Esophagus muscularis mucosa (tissue), 3 donors: ENCODE results near the gene ARFGAP1.

Source experiments
- POLR2A ChIP-seq: fragments of 450-650 bp; IDR thresholded peaks from one replicate; pipeline ENCODE4 v1.6.1; 2017; ENCODE audit warnings: antibody characterized with exemption, moderate library complexity, mild to moderate bottlenecking, low read depth
- POLR2AphosphoS5 ChIP-seq, 2 donors: sonication (generic); formaldehyde crosslinking; IDR thresholded peaks; one replicate each; pipeline ENCODE4 v1.6.1; 2017; ENCODE audit warnings: antibody characterized with exemption in 2 of 2
- TF ChIP-seq, protein P1 (sequence below), 3 experiments: fragments of 200-600 bp in 2 of 3; fragments of 450-650 bp in 1 of 3; sonication (generic) in 2 of 3; IDR thresholded peaks; one replicate each; pipeline ENCODE4 v1.5.1; 2017 to 2019; ENCODE audit warnings: antibody characterized with exemption in 3 of 3, mild to moderate bottlenecking in 2 of 3, moderate library complexity in 1 of 3

DNA sequence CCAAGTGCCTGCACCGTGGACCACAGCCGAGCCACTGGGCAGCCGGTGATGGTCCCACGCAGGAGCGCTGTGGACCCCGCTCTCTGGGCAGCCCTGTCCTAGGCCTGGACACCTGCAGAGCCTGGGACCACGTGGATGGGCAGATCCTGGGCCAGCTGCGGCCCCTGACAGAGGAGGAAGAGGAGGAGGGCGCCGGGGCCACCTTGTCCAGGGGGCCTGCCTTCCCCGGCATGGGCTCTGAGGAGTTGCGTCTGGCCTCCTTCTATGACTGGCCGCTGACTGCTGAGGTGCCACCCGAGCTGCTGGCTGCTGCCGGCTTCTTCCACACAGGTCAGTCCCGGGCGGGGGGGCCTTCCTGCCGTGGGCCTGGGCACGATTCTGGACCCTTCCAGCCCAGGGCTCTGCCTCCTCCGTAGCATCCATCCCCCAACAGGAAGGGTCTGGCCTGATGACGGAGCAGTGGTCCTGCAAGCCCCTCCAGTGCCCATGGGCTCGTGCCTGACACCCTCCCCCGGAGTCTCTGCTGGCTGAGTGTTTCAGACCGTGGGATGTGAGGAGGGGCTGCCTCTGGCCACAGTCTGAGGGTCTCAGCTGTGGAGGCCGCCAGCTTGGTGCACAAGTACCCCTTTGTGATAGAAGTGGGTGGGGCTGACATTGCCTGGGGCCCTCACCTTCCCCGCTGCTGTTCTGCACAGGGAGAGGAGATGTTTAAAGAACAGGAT, 36.3 kb upstream of the ARFGAP1 start:
- no peak for TF ChIP-seq POLR2AphosphoS5 (IDR thresholded peaks at IDR 0.05)
- TF ChIP-seq POLR2A: no peak
- TF ChIP-seq, protein P1, sequence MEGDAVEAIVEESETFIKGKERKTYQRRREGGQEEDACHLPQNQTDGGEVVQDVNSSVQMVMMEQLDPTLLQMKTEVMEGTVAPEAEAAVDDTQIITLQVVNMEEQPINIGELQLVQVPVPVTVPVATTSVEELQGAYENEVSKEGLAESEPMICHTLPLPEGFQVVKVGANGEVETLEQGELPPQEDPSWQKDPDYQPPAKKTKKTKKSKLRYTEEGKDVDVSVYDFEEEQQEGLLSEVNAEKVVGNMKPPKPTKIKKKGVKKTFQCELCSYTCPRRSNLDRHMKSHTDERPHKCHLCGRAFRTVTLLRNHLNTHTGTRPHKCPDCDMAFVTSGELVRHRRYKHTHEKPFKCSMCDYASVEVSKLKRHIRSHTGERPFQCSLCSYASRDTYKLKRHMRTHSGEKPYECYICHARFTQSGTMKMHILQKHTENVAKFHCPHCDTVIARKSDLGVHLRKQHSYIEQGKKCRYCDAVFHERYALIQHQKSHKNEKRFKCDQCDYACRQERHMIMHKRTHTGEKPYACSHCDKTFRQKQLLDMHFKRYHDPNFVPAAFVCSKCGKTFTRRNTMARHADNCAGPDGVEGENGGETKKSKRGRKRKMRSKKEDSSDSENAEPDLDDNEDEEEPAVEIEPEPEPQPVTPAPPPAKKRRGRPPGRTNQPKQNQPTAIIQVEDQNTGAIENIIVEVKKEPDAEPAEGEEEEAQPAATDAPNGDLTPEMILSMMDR (IDR thresholded peaks at IDR 0.05): no peak
